ENCODE results near the gene ANKRD11. TPM values are rescaled to one million over a fixed set of nuclear protein-coding genes. Genes with fewer than 3 reads are reported as not detected.
"Not testable (repeated sequence)": the region's sequence is repeated elsewhere in the genome, so short reads cannot be mapped to it uniquely, and the experiment has no call there.

ANKRD11 gene
- total and polyA plus RNA-seq, 3 experiments from 2014 or later: 39.8 to 150 (median 130) TPM

DNA sequence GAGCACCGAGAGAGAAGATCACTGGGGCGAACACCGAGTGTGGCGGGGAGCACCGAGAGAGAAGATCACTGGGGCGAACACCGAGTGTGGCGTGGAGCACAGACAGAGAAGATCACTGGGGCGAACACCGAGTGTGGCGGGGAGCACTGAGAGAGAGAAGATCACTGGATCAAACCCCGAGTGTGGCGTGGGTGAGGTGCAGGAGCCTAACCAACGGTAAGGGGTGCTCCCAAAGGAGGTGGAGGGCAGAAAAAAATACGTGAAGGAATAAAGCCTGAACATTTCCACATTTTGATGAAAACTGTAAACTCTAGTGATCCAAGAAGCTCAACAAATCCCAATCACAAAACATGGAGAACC lies 100.2 kb downstream of the ANKRD11 start:
- H3K27me3 ChIP-seq (ENCODE audit: insufficient read depth, low read length, poor library complexity, severe bottlenecking); H3K4me3 ChIP-seq (ENCODE audit: low read length); H3K9me3 ChIP-seq (ENCODE audit: low read length); H3K9me3 Mint-ChIP-seq; DNase-seq; H3K36me3 ChIP-seq (ENCODE audit: insufficient read depth, low read length); H3K27me3 Mint-ChIP-seq; POLR2A ChIA-PET; H3K4me3 Mint-ChIP-seq; CTCF ChIA-PET; H3K27ac ChIP-seq (ENCODE audit: low read depth, low read length): not testable (repeated sequence)
- H3K4me1 ChIP-seq (ENCODE audit: insufficient read depth, low read length): peaks cover 62% of the 10 kb centered on the region
- Mint-ChIP-seq H3K36me3 (peaks cover 4 to 46% (median 5%) of the 10 kb centered on the region in 3 donors), H3K4me1 (peaks cover 73 to 84% (median 82%) of the 10 kb centered on the region in 3 donors), H3K27ac (peak overlapping the region in 5 of 8 donors; percentile 22 to 73 (median 63))

DNA sequence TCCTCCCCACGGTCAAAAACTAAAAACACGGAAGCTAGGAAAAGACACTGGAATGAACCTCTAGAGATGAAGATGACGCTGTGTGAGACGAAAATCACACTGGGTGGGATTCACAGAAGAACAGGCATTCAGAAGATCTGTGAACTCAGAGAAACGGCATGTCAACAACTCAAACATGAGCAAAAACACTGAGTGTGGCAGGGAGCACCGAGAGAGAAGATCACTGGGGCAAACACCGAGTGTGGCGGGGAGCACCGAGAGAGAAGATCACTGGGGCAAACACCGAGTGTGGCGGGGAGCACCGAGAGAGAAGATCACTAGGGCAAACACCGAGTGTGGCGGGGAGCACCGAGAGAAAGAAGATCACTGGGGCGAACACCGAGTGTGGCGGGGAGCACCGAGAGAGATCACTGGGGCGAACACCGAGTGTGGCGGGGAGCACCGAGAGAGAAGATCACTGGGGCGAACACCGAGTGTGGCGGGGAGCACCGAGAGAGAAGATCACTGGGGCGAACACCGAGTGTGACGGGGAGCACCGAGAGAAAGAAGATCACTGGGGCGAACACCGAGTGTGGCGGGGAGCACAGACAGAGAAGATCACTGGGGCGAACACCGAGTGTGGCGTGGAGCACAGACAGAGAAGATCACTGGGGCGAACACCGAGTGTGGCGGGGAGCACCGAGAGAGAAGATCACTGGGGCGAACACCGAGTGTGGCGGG lies 100.7 kb downstream of the ANKRD11 start:
- Mint-ChIP-seq H3K27ac (peak overlapping the region; percentile 30 to 80 (median 60)), H3K4me1 (peaks cover 70 to 83% (median 78%) of the 10 kb centered on the region in 3 donors), H3K36me3 (peaks cover 4 to 41% (median 5%) of the 10 kb centered on the region in 3 donors)
- H3K27me3 ChIP-seq (ENCODE audit: insufficient read depth, low read length, poor library complexity, severe bottlenecking); H3K9me3 Mint-ChIP-seq; DNase-seq; H3K4me3 ChIP-seq (ENCODE audit: low read length); H3K27ac ChIP-seq (ENCODE audit: low read depth, low read length); H3K27me3 Mint-ChIP-seq; H3K9me3 ChIP-seq (ENCODE audit: low read length); H3K4me3 Mint-ChIP-seq; H3K36me3 ChIP-seq (ENCODE audit: insufficient read depth, low read length); CTCF ChIA-PET: not testable (repeated sequence)
- POLR2A ChIA-PET: interaction anchor here (1.1 kb wide), 1 partner anchor 11 kb away, joined by 3 read pairs; no protein-coding TSS in a partner anchor
- peaks cover 61% of the 10 kb centered on the region for H3K4me1 ChIP-seq (ENCODE audit: insufficient read depth, low read length)

DNA sequence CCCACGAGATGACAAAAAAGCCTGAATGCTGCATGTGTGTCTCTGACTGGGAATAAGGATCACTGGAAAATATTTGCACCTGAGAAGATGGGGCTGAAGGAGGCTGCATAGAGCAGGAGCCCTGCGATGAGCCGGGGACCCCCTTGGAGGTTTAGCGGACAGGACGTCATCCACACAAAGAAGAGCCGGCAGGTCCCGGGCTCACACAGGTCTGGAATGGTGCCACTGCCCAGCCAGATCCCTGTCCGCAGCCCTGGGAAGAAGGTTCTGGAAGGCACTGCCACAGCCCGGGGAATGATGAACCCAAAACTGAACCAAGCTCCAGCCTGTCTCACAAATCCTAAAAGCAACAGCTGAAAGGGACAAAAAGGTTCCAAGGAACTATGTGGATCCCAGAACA lies 101.8 kb downstream of the ANKRD11 start:
- DNase-seq: no peak
- Mint-ChIP-seq H3K9me3 (peaks cover 0 to 1% (median 0%) of the 10 kb centered on the region in 5 donors), H3K4me3 (peak overlapping the region in 2 of 7 donors; percentile 27 to 41), H3K27ac (peak overlapping the region in 6 of 8 donors; percentile 46 to 87 (median 68)), H3K27me3 (no peaks in the 10 kb centered on the region), H3K36me3 (peaks cover 4 to 39% (median 5%) of the 10 kb centered on the region in 3 donors), H3K4me1 (peaks cover 69 to 85% (median 80%) of the 10 kb centered on the region in 3 donors)
- Histone ChIP-seq H3K9me3 (ENCODE audit: low read length) (no peaks in the 10 kb centered on the region), H3K27ac (ENCODE audit: low read depth, low read length) (no peak overlapping the region), H3K27me3 (ENCODE audit: insufficient read depth, low read length, poor library complexity, severe bottlenecking) (no peaks in the 10 kb centered on the region), H3K4me3 (ENCODE audit: low read length) (no peak overlapping the region), H3K36me3 (ENCODE audit: insufficient read depth, low read length) (no peaks in the 10 kb centered on the region), H3K4me1 (ENCODE audit: insufficient read depth, low read length) (peaks cover 63% of the 10 kb centered on the region)
- ChIA-PET CTCF (no interaction called here), POLR2A (interaction anchor here (0.7 kb wide), 1 partner anchor 14 kb away, joined by 4 read pairs; no protein-coding TSS in a partner anchor)

DNA sequence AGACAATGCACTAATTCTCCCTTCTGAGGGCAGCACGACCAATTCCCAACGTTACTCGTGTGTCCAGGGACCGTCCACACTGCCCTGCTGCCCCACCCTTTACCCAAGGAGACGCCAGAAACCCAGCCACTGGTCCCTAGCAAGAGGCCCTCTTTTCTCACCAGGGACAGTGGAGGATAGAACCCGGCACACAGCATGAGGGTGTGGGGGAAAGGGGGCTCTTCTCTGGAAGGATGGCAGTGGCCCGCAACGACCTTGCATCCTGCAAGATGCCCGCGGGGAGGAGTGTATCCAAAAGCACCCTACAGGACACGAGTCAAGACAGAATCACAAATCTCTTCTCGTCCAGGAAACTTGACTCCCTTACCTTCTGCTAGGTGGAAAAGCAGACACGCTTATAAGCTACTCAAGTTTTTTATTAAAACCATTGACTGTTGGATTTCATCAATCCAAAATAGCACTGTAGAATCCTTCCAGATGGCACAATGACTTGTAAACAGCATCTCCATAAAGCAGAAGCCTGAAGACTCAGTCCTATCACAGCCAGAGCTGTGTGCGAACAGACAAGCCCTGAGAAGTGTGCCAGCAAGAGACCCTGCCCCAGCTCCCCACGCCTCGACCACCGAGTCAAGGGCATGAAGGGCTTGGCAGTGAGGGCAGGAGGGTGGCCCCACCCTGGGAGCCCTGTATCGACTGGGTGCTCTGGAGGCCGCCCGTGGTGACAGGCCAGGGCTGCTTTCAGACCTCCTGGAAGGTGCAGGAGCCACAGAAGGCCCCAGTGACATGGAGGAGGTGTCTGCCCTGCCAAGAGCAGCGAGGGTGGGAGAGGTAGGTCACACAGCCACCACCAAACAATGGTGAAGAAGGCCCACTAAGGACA lies 103.8 kb downstream of the ANKRD11 start:
- Mint-ChIP-seq H3K27ac (peak overlapping the region; percentile 32 to 92 (median 60)), H3K9me3 (peaks cover 0 to 1% (median 0%) of the 10 kb centered on the region in 5 donors), H3K4me3 (peak overlapping the region in 6 of 7 donors; percentile 18 to 70 (median 32)), H3K36me3 (peaks cover 4 to 30% (median 5%) of the 10 kb centered on the region in 3 donors), H3K27me3 (no peaks in the 10 kb centered on the region), H3K4me1 (peaks cover 72 to 88% (median 82%) of the 10 kb centered on the region in 3 donors)
- no peak overlapping the region for H3K27ac ChIP-seq (ENCODE audit: low read depth, low read length)
- no peak overlapping the region for H3K4me3 ChIP-seq (ENCODE audit: low read length)
- ChIA-PET POLR2A (no interaction called here), CTCF (interaction anchor here (1.0 kb wide), 1 partner anchor 18 kb away, joined by 4 read pairs; no protein-coding TSS in a partner anchor)
- DNase-seq: no peak
- peaks cover 74% of the 10 kb centered on the region for H3K4me1 ChIP-seq (ENCODE audit: insufficient read depth, low read length)
- H3K27me3 ChIP-seq (ENCODE audit: insufficient read depth, low read length, poor library complexity, severe bottlenecking): no peaks in the 10 kb centered on the region
- H3K9me3 ChIP-seq (ENCODE audit: low read length): no peaks in the 10 kb centered on the region
- H3K36me3 ChIP-seq (ENCODE audit: insufficient read depth, low read length): no peaks in the 10 kb centered on the region

DNA sequence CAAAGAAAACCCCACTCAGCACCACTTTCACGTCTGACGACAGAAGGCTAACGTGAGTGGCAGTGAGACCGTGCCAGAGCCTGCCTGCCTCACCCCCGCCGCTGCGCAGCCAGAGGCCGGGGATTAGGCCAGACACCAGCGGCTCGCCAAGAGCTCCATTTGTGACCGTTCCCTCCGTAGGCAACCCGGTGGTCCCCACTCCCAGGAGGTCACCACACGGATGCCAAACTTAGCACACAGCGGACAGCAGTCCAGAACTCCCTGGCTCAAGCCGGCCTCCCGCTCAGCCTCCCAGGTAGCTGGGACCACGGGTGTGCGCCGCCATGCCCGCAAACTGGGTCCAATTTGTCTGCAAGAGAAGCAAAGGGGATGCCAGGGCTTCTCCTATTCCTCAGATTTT lies 104.6 kb downstream of the ANKRD11 start:
- Histone ChIP-seq H3K27me3 (ENCODE audit: insufficient read depth, low read length, poor library complexity, severe bottlenecking) (no peaks in the 10 kb centered on the region), H3K36me3 (ENCODE audit: insufficient read depth, low read length) (no peaks in the 10 kb centered on the region), H3K27ac (ENCODE audit: low read depth, low read length) (no peak overlapping the region), H3K4me1 (ENCODE audit: insufficient read depth, low read length) (peaks cover 82% of the 10 kb centered on the region), H3K4me3 (ENCODE audit: low read length) (no peak overlapping the region), H3K9me3 (ENCODE audit: low read length) (no peaks in the 10 kb centered on the region)
- ChIA-PET POLR2A (no interaction called here), CTCF (interaction anchor here (1.0 kb wide), 1 partner anchor 17 kb away, joined by 4 read pairs; no protein-coding TSS in a partner anchor)
- H3K36me3 Mint-ChIP-seq: peaks cover 4 to 25% (median 5%) of the 10 kb centered on the region in 3 donors
- no peak overlapping the region for H3K4me3 Mint-ChIP-seq
- H3K27ac Mint-ChIP-seq: peak overlapping the region in 3 of 8 donors; percentile 23 to 87 (median 67)
- H3K9me3 Mint-ChIP-seq: peaks cover 0 to 1% (median 0%) of the 10 kb centered on the region in 5 donors
- peaks cover 74 to 90% (median 85%) of the 10 kb centered on the region in 3 donors for H3K4me1 Mint-ChIP-seq
- H3K27me3 Mint-ChIP-seq: no peaks in the 10 kb centered on the region
- DNase-seq: no peak

DNA sequence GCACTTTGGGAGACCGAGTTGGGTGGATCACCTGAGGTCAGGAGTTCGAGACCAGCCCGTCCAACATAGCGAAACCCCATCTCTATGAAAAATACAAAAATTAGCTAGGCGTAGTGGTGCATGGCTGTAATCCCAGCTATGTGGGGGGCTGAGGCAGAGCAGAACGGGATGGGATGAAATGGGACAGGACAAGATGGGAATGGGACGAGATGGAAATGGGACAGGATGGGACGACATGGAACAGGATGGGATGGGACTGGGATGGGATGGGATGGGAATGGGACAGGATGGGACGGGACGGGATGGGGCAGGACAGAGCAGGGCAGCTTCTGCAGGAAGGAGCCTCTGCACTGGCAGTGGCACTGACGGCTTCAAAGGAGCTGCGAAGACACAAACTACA lies 106.1 kb downstream of the ANKRD11 start:
- Histone ChIP-seq H3K36me3 (ENCODE audit: insufficient read depth, low read length) (no peaks in the 10 kb centered on the region), H3K27me3 (ENCODE audit: insufficient read depth, low read length, poor library complexity, severe bottlenecking) (no peaks in the 10 kb centered on the region), H3K4me1 (ENCODE audit: insufficient read depth, low read length) (peaks cover 92% of the 10 kb centered on the region), H3K4me3 (ENCODE audit: low read length) (no peak overlapping the region), H3K9me3 (ENCODE audit: low read length) (no peaks in the 10 kb centered on the region), H3K27ac (ENCODE audit: low read depth, low read length) (no peak overlapping the region)
- Mint-ChIP-seq H3K9me3 (peaks cover 0 to under 1% (median 0%) of the 10 kb centered on the region in 5 donors), H3K27ac (peak overlapping the region in 5 of 8 donors; percentile 2 to 82 (median 54)), H3K36me3 (peaks cover 1 to 20% (median 3%) of the 10 kb centered on the region in 3 donors), H3K4me3 (peak overlapping the region in 4 of 7 donors; percentile 60 to 70 (median 65)), H3K27me3 (no peaks in the 10 kb centered on the region), H3K4me1 (peaks cover 83 to 95% (median 89%) of the 10 kb centered on the region in 3 donors)
- DNase-seq: no peak
- CTCF ChIA-PET: no interaction called here
- POLR2A ChIA-PET: no interaction called here

DNA sequence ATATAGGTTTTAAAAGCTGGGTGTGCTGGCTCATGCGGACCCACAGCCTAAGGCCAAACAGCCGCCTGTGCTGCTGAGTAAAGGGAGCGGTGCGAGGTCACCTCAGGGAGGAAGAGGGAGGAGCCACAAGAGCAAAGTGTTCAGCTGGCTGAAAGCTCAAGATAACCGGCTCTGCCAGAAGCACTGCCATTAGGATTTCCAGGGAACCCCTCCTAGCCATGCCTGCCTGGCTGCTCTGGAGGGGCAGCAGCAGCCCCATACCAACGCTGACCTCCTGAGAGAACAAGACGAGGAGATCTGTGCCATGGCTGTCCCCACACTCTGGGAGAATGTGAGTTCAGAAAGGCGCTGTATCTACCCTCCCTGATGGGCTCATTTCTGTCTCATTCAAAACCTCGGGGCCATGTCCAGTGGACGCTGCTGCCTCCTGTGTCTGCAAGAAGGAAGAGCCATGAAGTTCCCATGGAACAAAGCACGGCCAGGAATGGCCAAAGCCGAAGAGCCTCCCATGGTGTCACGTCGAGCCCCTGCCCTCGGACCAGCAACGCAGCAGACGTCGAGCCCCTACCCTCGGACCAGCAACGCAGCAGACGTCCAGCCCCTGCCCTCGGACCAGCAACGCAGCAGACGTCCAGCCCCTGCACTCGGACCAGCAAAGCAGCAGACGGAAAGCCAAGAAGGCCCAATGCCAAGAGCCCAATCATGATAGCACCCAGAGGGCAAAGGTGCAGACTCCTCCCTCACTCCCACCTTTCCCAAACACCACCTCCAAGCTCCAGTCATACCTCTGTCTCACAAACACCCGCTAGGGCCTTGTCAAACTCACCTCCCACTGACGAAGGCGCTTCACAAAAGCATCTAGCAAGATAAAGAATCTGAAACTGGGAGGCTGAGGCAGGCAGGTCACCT lies 107.0 kb downstream of the ANKRD11 start:
- peaks cover 92% of the 10 kb centered on the region for H3K4me1 ChIP-seq (ENCODE audit: insufficient read depth, low read length)
- DNase-seq: no peak
- H3K27me3 ChIP-seq (ENCODE audit: insufficient read depth, low read length, poor library complexity, severe bottlenecking): no peaks in the 10 kb centered on the region
- Mint-ChIP-seq H3K9me3 (no peaks in the 10 kb centered on the region), H3K36me3 (peaks cover 0 to 16% (median 2%) of the 10 kb centered on the region in 3 donors), H3K4me1 (peaks cover 77 to 95% (median 89%) of the 10 kb centered on the region in 3 donors), H3K27ac (peak overlapping the region; percentile 46 to 94 (median 80)), H3K4me3 (peak overlapping the region; percentile 17 to 89 (median 70)), H3K27me3 (no peaks in the 10 kb centered on the region)
- no peak overlapping the region for H3K27ac ChIP-seq (ENCODE audit: low read depth, low read length)
- no peaks in the 10 kb centered on the region for H3K9me3 ChIP-seq (ENCODE audit: low read length)
- ChIA-PET POLR2A (no interaction called here), CTCF (no interaction called here)
- no peak overlapping the region for H3K4me3 ChIP-seq (ENCODE audit: low read length)
- H3K36me3 ChIP-seq (ENCODE audit: insufficient read depth, low read length): no peaks in the 10 kb centered on the region
